Stomach (tissue), 9 donors: Measurements from ENCODE around the gene PPP2R5B. TPM values are rescaled to one million over a fixed set of nuclear protein-coding genes. Genes with fewer than 3 reads are reported as not detected.

Source experiments
- DNase-seq, 2 donors: peaks; one replicate each; pipeline versions ENCODE4 v3.0.0 to v3.0.0-alpha.2; 2013 to 2019
- H3K27ac ChIP-seq, 5 donors: fragments of 200-600 bp in 4 of 5; sonication (generic) in 4 of 5; one replicate each; pipeline ENCODE4 v1.5.1; 2013 to 2019; ENCODE audit warnings: mild to moderate bottlenecking in 1 of 5, moderate library complexity in 1 of 5
- H3K27me3 ChIP-seq, 3 donors: fragments of 200-600 bp; sonication (generic); one replicate each; pipeline ENCODE4 v1.5.1; 2017 to 2019; ENCODE audit warnings: mixed run types in 1 of 3
- H3K36me3 ChIP-seq, 4 donors: fragments of 200-600 bp; sonication (generic); 1 replicate in 3 of 4; 2 replicates in 1 of 4; pipeline ENCODE4 v1.5.1; 2016 to 2019
- H3K4me1 ChIP-seq, 4 donors: fragments of 200-600 bp; sonication (generic); one replicate each; pipeline ENCODE4 v1.5.1; 2016 to 2019
- H3K4me3 ChIP-seq, 4 donors: fragments of 200-600 bp; sonication (generic) in 3 of 4; one replicate each; pipeline ENCODE4 v1.5.1; 2016 to 2019; ENCODE audit warnings: mild to moderate bottlenecking in 1 of 4
- H3K9me3 ChIP-seq, 4 donors: fragments of 200-600 bp; sonication (generic); one replicate each; pipeline ENCODE4 v1.5.1; 2016 to 2019
- EP300 ChIP-seq: sonication (generic); formaldehyde crosslinking; IDR thresholded peaks from one replicate; pipeline ENCODE4 v1.6.1; 2017; ENCODE audit warnings: antibody characterized with exemption
- POLR2A ChIP-seq, 4 donors: fragments of 450-650 bp; IDR thresholded peaks; one replicate each; pipeline ENCODE4 v1.6.1; 2016; ENCODE audit warnings: antibody characterized with exemption in 4 of 4, control low read depth in 2 of 4, mild to moderate bottlenecking in 1 of 4, moderate library complexity in 1 of 4
- POLR2AphosphoS5 ChIP-seq, 3 donors: sonication (generic); formaldehyde crosslinking; IDR thresholded peaks; one replicate each; pipeline ENCODE4 v1.6.1; 2016; ENCODE audit warnings: antibody characterized with exemption in 3 of 3
- WGBS, 5 donors: extraction: QIAGEN DNeasy Blood & Tissue Kit in 3 of 5; methylation state at CpG; one replicate each; pipeline versions ENCODE4 v1.1.5 to v1.1.7; 2013 to 2018; 5-methylcytosine and 5-hydroxymethylcytosine counted together
- intact Hi-C: fragments of 100-400 bp; cut with DNase I; formaldehyde crosslinking; loops from one replicate; pipeline ENCODE4 v1.15.1; 2023; ENCODE audit warnings: low total_unique reads
- polyA plus RNA-seq, 3 donors: library from polyadenylated mRNA; stranded (reverse); fragments of 200-250 nt; gene quantifications; one replicate each; pipeline ENCODE4 v1.2.3, GENCODE V29; 2013
- total RNA-seq, 5 donors: library from RNA; depleted of rRNA; stranded (reverse); fragments of >200 nt; gene quantifications; one replicate each; pipeline versions ENCODE4 v1.1.0 to v1.2.3, GENCODE V29; 2014 to 2016
- TF ChIP-seq, protein P1 (sequence below), 7 experiments: fragments of 450-650 bp in 4 of 7; fragments of 200-600 bp in 3 of 7; sonication (generic) in 3 of 7; IDR thresholded peaks; one replicate each; pipeline ENCODE4 v1.5.1; 2016 to 2019; ENCODE audit warnings: antibody characterized with exemption in 7 of 7, control low read depth in 2 of 7, mild to moderate bottlenecking in 1 of 7
- donor health status: healthy with polysubstance abuse.
- donor health status: Bipolar disorder and iron deficiency.
- donor health status: healthy.

The PPP2R5B gene
- total and polyA plus RNA-seq, 8 donors: 6.6 to 75.6 (median 13.2) TPM

DNA sequence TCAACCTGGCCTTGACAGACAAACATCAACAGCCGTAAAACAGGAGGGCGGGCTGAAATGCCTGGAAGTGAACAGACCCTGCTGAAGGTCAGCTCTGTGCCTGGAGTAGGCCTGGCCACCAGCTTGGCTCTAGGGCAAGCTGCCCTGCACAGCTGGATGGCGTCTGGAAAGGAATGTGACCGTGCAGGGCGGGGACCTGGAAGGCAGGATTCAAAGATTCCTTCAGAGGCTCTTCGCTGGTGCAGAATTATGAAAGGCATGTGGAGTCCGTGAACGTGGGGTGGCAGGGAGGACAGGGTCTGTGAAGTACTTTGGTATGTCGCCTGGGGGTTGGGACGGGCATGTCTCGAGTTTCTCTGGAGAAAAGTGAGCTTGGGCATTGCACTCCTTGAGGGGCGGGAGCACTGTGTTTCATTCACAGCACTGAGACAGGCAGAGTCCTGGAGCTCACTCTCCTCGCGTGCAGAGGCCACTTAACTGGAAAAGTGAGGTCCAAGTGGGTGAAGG lies 47.6 kb upstream of the PPP2R5B start:
- Histone ChIP-seq H3K4me1 (peaks cover 46 to 87% (median 85%) of the 10 kb centered on the region in 4 donors), H3K27ac (peak overlapping the region; percentile 90 to 94 (median 93)), H3K36me3 (peaks cover 19 to 31% (median 27%) of the 10 kb centered on the region in 4 donors), H3K4me3 (peak overlapping the region; percentile 79 to 98 (median 92)), H3K27me3 (no peaks in the 10 kb centered on the region), H3K9me3 (no peaks in the 10 kb centered on the region)
- DNase-seq: peak; percentile 67 to 81
- intact Hi-C loops: no loop called here
- 8 to 24% (median 11%) methylated on average over 14 of the region's 14 CpGs for WGBS, 5 donors
- TF ChIP-seq POLR2AphosphoS5 (IDR thresholded peaks at IDR 0.05) (peak in 2 of 3 donors; percentile 35 to 39), POLR2A (IDR thresholded peaks at IDR 0.05) (no peak), EP300 (no peak)
- TF ChIP-seq, protein P1, sequence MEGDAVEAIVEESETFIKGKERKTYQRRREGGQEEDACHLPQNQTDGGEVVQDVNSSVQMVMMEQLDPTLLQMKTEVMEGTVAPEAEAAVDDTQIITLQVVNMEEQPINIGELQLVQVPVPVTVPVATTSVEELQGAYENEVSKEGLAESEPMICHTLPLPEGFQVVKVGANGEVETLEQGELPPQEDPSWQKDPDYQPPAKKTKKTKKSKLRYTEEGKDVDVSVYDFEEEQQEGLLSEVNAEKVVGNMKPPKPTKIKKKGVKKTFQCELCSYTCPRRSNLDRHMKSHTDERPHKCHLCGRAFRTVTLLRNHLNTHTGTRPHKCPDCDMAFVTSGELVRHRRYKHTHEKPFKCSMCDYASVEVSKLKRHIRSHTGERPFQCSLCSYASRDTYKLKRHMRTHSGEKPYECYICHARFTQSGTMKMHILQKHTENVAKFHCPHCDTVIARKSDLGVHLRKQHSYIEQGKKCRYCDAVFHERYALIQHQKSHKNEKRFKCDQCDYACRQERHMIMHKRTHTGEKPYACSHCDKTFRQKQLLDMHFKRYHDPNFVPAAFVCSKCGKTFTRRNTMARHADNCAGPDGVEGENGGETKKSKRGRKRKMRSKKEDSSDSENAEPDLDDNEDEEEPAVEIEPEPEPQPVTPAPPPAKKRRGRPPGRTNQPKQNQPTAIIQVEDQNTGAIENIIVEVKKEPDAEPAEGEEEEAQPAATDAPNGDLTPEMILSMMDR (IDR thresholded peaks at IDR 0.05): no peak

DNA sequence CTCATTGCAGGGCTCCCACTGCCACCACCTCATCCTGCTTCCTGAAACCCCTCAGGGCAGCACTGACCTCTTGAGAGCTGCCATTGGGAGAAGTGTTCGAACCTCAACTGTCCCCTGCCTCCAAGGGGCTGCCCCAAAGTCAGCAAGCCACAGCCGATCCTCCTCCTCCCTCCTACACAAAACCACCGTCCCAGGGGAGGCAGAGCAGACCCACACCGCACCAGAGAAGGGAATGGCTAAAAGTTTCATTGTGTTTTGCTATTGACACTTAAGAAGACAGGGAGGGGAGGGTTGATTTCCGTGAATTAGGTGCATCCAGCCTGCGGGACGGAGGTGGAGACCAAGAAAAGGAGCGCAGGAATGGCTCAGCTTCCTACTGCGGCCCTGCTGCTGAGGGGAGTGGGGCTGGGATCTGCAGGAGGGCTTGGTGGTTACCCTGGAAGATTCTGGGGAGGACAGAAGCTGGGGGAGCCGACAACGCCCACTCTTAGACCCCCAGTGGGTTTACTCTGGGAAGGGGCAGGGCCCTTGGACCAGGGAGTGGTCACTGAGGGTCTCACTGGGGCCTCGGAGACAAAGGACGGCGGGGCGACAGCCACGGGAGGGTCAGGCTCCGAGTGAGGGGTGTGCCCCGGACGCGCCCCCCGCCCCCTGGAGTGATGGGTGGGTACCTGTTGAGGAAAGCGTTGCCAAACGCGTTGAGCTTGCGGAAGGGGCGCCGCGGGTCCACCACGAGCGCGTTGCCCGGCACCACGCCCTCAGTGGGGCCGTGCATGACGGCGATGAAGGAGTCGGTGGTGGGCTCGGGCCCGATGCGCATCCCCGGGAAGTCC lies 46.9 kb upstream of the PPP2R5B start:
- Histone ChIP-seq H3K9me3 (no peaks in the 10 kb centered on the region), H3K27me3 (no peaks in the 10 kb centered on the region), H3K4me1 (peaks cover 38 to 80% (median 77%) of the 10 kb centered on the region in 4 donors), H3K36me3 (peaks cover 13 to 24% (median 20%) of the 10 kb centered on the region in 4 donors), H3K27ac (peak overlapping the region; percentile 90 to 94 (median 93)), H3K4me3 (peak overlapping the region; percentile 79 to 98 (median 92))
- intact Hi-C loops: no loop called here
- WGBS, 5 donors: 0 to 1% (median 1%) methylated on average over 9 to 41 of the region's 41 CpGs
- no peak for DNase-seq
- no peak for TF ChIP-seq EP300
- no peak for TF ChIP-seq POLR2AphosphoS5 (IDR thresholded peaks at IDR 0.05)
- TF ChIP-seq, protein P1 (IDR thresholded peaks at IDR 0.05): no peak
- no peak for TF ChIP-seq POLR2A (IDR thresholded peaks at IDR 0.05)

DNA sequence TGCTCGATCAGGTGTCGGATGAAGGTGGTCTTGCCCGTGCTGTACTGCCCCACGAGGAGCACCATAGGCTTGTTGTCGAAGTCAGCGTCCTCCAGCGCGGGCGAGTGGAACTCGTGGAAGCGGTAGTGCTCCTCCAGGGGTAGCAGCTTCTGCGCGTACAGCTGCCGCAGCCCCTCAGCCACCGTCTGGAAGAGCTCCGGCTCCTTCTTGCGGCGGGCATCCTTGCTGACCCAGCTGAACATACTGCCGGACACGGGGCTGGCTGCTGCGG lies 46.3 kb upstream of the PPP2R5B start:
- TF ChIP-seq POLR2AphosphoS5 (IDR thresholded peaks at IDR 0.05) (no peak), EP300 (no peak)
- H3K4me1 ChIP-seq: peaks cover 34 to 74% (median 72%) of the 10 kb centered on the region in 4 donors
- H3K36me3 ChIP-seq: peaks cover 8 to 18% (median 14%) of the 10 kb centered on the region in 4 donors
- no peak for DNase-seq
- no peaks in the 10 kb centered on the region for H3K9me3 ChIP-seq
- H3K27ac ChIP-seq: peak overlapping the region; percentile 90 to 94 (median 93)
- 0 to 1% (median 0%) methylated on average over 7 to 21 of the region's 21 CpGs for WGBS, 5 donors
- intact Hi-C loops: no loop called here
- no peaks in the 10 kb centered on the region for H3K27me3 ChIP-seq
- H3K4me3 ChIP-seq: peak overlapping the region; percentile 79 to 98 (median 92)

DNA sequence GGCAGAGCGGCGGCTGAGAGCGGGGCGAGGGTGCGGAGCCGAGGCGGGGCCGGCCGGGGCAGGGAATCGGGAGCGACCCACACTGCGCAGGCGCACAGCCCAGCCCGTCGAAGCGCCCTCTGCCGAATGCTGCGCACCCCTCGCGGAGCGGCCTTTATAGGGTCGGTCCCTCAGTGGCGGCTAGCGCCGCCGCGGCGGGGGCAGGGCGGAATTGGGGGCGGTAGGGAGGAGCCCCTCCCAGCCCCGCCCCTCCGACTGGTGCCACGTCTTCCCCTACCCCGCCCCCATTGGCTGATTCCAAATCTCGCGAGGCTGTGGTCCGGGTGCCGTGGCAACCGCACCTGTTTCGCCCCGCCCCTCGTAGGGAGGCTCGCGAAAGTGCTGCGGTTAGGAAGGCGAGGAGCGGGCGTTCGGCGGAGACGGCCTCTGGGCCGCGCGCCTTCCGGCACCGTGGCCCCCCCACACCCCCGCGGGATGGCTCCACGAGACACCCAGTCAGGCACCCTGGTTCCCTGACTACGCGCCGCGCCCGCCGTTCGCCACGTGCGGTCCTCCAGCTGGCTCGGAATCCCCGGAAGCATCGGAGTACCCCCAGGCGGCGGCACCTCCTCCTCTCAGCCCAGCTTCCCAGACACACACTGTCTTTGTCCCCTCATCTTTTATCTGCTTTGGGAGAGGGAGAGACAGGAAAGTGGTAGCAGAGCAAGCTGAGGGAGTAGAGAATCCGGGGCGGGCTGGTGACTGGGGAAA lies 45.8 kb upstream of the PPP2R5B start, which contains the start of gene EHD1:
EHD1 (minus strand) TSS at position 128 of the 750 bp plus-strand sequence. CDS start 157 bp downstream, outside the sequence.
- WGBS, 5 donors: 0 to 1% (median 1%) methylated on average over 27 to 75 of the region's 75 CpGs
- intact Hi-C loops: no loop called here
- TF ChIP-seq POLR2A (IDR thresholded peaks at IDR 0.05) (peak in 2 of 4 donors; percentile 89 to 93), POLR2AphosphoS5 (IDR thresholded peaks at IDR 0.05) (peak; percentile 92 to 100 (median 99)), EP300 (no peak)
- TF ChIP-seq, protein P1 (IDR thresholded peaks at IDR 0.05): peak in 4 of 7 experiments; percentile 10 to 62 (median 18)
- H3K4me3 ChIP-seq: peak within 1 kb of the TSS; percentile 79 to 98 (median 92)
- peaks cover 3 to 13% (median 9%) of the 10 kb centered on the region in 4 donors for H3K36me3 ChIP-seq
- no peaks in the 10 kb centered on the region for H3K9me3 ChIP-seq
- peak within 1 kb of the TSS; percentile 90 to 94 (median 93) for H3K27ac ChIP-seq
- peak; percentile 99 for DNase-seq
- H3K4me1 ChIP-seq: peaks cover 30 to 71% (median 67%) of the 10 kb centered on the region in 4 donors
- H3K27me3 ChIP-seq: no peaks in the 10 kb centered on the region
